RPMI7951 (cell line): ENCODE results near the gene L3MBTL1. TPM values are rescaled to one million over a fixed set of nuclear protein-coding genes. Genes with fewer than 3 reads are reported as not detected.
A peak's percentile ranks its signal among the peaks of the same experiment; 100 is the strongest.

Experiments used
- DNase-seq: peaks from one replicate; pipeline ENCODE4 v3.0.0-alpha.2; 2012; ENCODE audit warnings: low read depth
- total RNA-seq: library from RNA; depleted of rRNA; stranded (reverse); fragments of >200 nt; shearing (Covaris generic); gene quantifications from 2 replicates; pipeline ENCODE4 v1.2.3, GENCODE V29; 2014

The L3MBTL1 gene
- total RNA-seq, 1 experiment from 2014 or later = 2.9 TPM

DNA sequence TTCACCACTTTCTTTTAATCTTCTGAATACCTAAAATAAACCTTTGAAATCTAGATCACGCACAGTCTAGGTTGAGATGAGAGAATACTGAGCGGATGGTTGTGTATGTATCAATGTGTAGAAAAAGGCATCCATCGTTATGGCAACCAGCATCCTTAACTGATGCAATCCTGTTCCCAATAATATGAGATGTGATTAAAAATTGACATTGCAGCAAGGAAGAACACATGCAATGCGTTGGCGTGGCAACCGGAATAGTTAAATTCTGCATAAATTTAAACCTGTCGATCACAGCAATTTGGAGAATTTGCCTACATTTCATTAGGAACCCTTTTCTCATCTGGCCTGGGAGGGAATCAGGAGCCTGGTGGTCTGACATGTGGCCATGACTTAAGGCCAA lies 1.3 kb upstream of the L3MBTL1 start:
- DNase-seq = no peak

DNA sequence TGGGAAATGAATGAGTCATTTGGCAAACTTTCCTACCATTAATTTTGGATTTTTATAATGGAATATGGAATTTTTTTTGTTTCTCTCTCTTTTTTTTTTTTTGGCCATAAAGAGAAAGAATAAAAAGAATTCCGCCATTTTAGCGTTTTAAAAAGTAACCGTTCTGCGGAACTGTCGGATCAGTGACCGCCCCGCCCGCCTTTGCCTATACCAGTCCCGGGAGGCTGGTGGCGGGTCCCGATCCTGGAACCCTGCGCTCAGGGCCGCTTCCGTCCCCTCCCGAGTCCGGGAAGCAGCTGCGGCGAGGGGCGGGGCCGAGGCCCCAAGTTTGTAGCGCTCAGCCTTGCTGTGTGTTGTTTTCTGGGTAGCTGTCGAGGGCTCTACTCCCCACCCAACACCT lies 609 bp downstream of the L3MBTL1 start:
- no peak for DNase-seq

DNA sequence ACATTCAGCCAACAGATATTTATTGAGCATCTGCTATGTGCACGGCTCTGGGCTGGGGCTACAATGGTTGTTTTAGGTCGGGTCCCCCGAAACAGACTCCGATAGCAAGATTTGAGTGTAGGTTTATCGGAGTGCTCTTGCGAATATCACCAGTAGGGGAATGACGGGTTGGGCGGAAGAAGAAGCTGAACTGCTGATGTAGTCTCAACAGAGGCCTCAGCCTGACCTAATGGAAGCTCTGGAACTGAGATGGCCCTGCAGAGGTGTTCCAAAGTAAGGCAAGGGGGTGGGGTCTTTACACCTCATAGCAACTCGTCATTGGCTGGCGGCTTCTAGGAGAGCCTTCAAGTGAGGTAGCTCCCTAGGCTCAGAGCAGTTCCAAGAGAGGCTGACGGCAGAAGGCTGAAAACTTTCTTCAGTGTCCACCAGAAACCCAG lies 1.1 kb downstream of the L3MBTL1 start:
- DNase-seq = no peak

DNA sequence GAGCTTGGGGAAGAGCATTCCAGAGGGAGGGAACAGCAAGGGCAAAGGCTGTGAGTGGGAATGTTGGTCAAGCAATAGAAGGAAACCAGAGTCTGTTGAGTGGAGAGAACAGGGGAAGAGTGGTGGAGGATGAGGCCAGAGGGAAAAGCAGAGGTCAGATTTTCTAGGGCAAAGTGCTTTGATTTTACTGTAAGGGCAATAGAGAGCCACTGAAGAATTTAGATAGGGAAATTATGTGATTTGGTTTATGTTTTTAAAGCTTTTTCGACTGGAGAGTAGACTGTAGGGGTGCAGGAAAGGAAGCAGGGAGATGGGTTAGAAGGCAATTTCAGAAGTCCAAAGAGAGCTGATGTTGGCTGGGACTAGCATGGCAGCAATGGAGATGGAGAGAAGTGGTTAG lies 4.4 kb downstream of the L3MBTL1 start:
- DNase-seq = no peak

GRCh38 chr20:43513372-43513930 lies 6.0 kb downstream of the L3MBTL1 start:
- no peak for DNase-seq

- DNase-seq = peak; percentile 95
Measured at GRCh38 chr20:43513931-43514647, 6.6 kb downstream of the L3MBTL1 start.

DNA sequence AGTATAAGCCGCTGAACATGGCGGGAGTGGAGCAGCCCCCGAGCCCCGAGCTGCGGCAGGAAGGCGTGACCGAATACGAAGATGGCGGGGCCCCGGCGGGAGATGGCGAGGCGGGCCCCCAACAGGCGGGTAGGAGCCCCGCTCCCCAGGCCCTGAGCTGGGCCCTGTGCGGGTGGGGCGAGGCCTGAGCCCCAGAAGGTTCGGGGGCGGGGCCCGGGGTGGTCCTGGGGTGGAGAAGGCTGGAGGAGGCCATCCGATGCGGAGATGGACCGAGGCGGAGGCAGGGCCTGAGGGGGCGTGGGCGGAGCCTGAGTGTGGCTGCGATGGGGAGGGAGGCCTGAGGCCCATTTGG lies 7.1 kb downstream of the L3MBTL1 start:
- DNase-seq = peak; percentile 22

DNA sequence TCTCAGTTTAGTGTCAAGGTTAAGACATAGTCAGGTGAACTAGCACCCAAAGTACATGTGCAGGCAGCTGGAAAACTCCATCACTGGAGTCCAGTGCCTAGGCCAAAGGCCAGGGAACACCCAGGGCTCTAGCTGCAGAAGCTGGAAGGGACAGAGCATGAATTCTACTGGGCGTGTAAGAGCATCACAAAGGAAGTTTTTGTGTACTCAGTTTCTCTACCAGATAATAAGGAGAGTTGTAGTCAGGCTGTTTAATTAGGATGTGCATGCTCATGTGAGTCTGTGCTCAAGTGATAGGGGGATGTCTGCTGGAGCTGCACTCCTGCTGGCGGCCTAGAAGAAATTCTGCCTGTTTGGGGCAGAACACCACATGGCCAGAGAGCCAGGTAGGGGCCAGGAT lies 8.1 kb downstream of the L3MBTL1 start:
- no peak for DNase-seq

- DNase-seq = no peak
Measured at GRCh38 chr20:43516251-43516824, 8.8 kb downstream of the L3MBTL1 start.

DNA sequence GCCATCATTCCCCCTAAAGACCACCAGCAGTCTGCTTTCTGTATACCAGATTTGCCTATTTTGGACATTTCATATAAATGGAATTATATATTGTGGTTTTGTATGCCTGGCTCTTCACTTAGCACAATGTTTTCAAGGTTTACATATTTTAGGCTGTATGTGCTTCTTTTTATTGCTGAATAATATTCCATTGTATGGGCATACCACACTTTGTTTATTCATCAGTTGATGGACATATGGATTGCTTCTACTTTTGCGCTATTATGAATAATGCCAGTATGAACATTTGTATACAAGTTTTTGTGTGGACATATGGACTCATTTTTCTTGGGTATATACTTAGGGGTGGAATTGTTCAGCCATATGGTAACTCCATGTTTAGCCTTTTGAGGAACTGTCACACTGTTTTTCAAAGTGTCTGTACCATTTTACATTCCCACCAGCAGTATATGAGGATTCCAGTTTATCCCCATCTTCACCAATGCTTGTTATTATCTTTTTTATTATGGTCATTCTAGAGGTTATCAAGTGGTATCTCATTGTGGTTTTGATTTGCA lies 12.7 kb downstream of the L3MBTL1 start:
- no peak for DNase-seq

DNA sequence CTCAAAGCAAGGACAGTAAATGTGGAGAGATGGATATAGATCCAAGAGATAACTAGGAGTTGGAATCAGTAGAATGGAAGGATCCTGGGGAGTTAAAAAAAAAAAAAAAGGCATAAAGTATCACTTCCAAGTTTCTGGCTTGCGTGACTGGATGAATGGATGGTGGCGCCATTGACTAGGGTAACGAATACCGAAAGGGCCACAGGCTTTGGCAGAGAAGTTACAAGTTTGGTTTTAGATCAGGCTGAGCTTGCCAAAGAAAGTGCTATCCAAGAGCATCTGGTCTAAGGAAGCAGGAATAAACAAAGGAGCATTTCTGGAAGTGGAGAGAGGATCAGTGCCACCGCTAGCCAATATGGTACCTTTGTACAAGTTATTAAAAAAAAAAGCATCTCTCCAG lies 17.5 kb downstream of the L3MBTL1 start:
- peak; percentile 47 for DNase-seq

GRCh38 chr20:43528258-43528875 lies 20.9 kb downstream of the L3MBTL1 start:
- no peak for DNase-seq

GRCh38 chr20:43529051-43529450 lies 21.6 kb downstream of the L3MBTL1 start:
- DNase-seq = no peak

GRCh38 chr20:43529457-43530153 lies 22.1 kb downstream of the L3MBTL1 start:
- no peak for DNase-seq

- no peak for DNase-seq
Measured at GRCh38 chr20:43530321-43531090, 23.0 kb downstream of the L3MBTL1 start.

GRCh38 chr20:43531091-43531443 lies 23.6 kb downstream of the L3MBTL1 start:
- no peak for DNase-seq

GRCh38 chr20:43532416-43533055 lies 25.0 kb downstream of the L3MBTL1 start:
- DNase-seq = no peak

DNA sequence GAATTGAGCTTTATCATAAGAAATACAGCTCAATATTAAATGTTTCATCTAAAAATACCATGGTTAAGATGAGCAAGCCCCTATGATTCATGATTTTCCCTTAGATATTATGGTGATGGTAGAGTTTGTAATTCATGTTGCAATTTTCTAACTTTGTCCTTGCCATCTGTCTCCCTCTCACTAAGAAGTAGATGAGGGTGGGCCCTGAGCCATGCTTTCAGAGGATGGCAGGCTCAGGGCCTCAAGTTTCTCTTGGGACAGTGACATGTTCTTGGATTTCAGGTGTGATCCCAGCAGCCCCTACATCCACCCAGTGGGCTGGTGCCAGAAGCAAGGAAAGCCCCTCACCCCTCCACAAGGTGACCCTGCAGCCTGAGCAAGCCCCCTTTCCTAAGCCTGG lies 25.6 kb downstream of the L3MBTL1 start:
- no peak for DNase-seq

DNA sequence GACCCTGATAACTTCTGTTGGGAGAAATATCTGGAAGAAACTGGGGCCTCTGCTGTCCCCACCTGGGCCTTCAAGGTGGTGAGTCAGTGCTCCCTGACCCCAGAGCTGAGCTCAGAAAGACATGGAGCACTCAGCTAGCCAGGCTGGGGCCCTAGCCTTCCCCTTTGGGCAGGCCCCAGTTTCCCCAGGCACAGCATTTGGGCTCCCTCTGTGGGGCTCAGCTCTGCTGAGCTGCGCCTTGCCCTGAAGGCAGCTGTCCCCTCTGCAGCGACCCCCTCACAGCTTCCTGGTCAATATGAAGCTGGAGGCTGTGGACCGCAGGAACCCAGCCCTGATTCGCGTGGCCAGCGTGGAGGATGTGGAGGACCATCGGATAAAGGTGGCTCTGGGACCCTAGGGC lies 26.5 kb downstream of the L3MBTL1 start:
- no peak for DNase-seq

GRCh38 chr20:43534791-43535350 lies 27.4 kb downstream of the L3MBTL1 start:
- DNase-seq = no peak
